Measurements from ENCODE around the gene KAZN.

Gene KAZN

GRCh38 chr1:14774225-14774624, 175.7 kb downstream of the KAZN start:
- DNase-seq (ENCODE audit: low read depth), result no peak

GRCh38 chr1:14774988-14775387, 176.5 kb downstream of the KAZN start:
- no peak for DNase-seq (ENCODE audit: low read depth)

- DNase-seq (ENCODE audit: low read depth), result no peak
Observed at GRCh38 chr1:14775434-14775833, 176.9 kb downstream of the KAZN start.

GRCh38 chr1:14777516-14778506, 179.3 kb downstream of the KAZN start:
- no peak for DNase-seq (ENCODE audit: low read depth)

GRCh38 chr1:14778541-14778897, 180.0 kb downstream of the KAZN start:
- DNase-seq (ENCODE audit: low read depth), result no peak

GRCh38 chr1:14778898-14779865, 180.7 kb downstream of the KAZN start:
- no peak for DNase-seq (ENCODE audit: low read depth)

GRCh38 chr1:14780271-14780670, 181.8 kb downstream of the KAZN start:
- no peak for DNase-seq (ENCODE audit: low read depth)

- DNase-seq (ENCODE audit: low read depth), result no peak
Observed at GRCh38 chr1:14781811-14782210, 183.3 kb downstream of the KAZN start.

- no peak for DNase-seq (ENCODE audit: low read depth)
Observed at GRCh38 chr1:14782741-14783591, 184.5 kb downstream of the KAZN start.

GRCh38 chr1:14783592-14783886, 185.1 kb downstream of the KAZN start:
- no peak for DNase-seq (ENCODE audit: low read depth)

- DNase-seq (ENCODE audit: low read depth), result no peak
Observed at GRCh38 chr1:14784790-14785773, 186.6 kb downstream of the KAZN start.

- no peak for DNase-seq (ENCODE audit: low read depth)
Observed at GRCh38 chr1:14786109-14786675, 187.7 kb downstream of the KAZN start.

- no peak for DNase-seq (ENCODE audit: low read depth)
Observed at GRCh38 chr1:14786681-14787080, 188.2 kb downstream of the KAZN start.

GRCh38 chr1:14787604-14788003, 189.1 kb downstream of the KAZN start:
- DNase-seq (ENCODE audit: low read depth), result no peak

GRCh38 chr1:14788080-14788479, 189.6 kb downstream of the KAZN start:
- no peak for DNase-seq (ENCODE audit: low read depth)

GRCh38 chr1:14790982-14791381, 192.5 kb downstream of the KAZN start:
- DNase-seq (ENCODE audit: low read depth), result no peak

GRCh38 chr1:14791654-14792053, 193.2 kb downstream of the KAZN start:
- no peak for DNase-seq (ENCODE audit: low read depth)

- no peak for DNase-seq (ENCODE audit: low read depth)
Observed at GRCh38 chr1:14794136-14794768, 195.8 kb downstream of the KAZN start.

- DNase-seq (ENCODE audit: low read depth), result no peak
Observed at GRCh38 chr1:14794906-14795305, 196.4 kb downstream of the KAZN start.

- no peak for DNase-seq (ENCODE audit: low read depth)
Observed at GRCh38 chr1:14795589-14795988, 197.1 kb downstream of the KAZN start.

Data from activated T-helper 9 cell treated with anti-CD3 and anti-CD28 coated beads, Interleukin-2, amount 50 U/mL, for 16 hours (primary cell).